ENCODE data around the gene H1-8. TPM values are rescaled to one million over a fixed set of nuclear protein-coding genes. Genes with fewer than 3 reads are reported as not detected.

H1-8 gene
- total and polyA plus RNA-seq, 7 donors, result not detected

GRCh38 chr3:129595544-129596193 is 52.7 kb downstream of the H1-8 start:
- peaks cover 0 to 92% (median 76%) of the 10 kb centered on the region in 4 donors for H3K4me1 ChIP-seq
- peak overlapping the region in 2 of 4 donors; percentile 11 to 21 for H3K4me3 ChIP-seq
- H3K9me3 ChIP-seq, result no peaks in the 10 kb centered on the region
- DNase-seq, result no peak
- no peaks in the 10 kb centered on the region for H3K36me3 ChIP-seq
- peak overlapping the region; percentile 72 to 82 (median 78) for H3K27ac ChIP-seq
- intact Hi-C loops (cut with DNase I), result loop anchor here (5.0 kb wide), 1 partner anchor 33 kb away; no protein-coding TSS in a partner anchor
- TF ChIP-seq EP300 (IDR thresholded peaks at IDR 0.05) (no peak), POLR2A (IDR thresholded peaks at IDR 0.05) (no peak), CTCF (IDR thresholded peaks at IDR 0.05) (no peak), POLR2AphosphoS5 (IDR thresholded peaks at IDR 0.05) (no peak)
- H3K27me3 ChIP-seq, result no peaks in the 10 kb centered on the region
- WGBS, 2 donors, result 72 to 81% methylated on average over 10 of the region's 10 CpGs

GRCh38 chr3:129596194-129597086 is 53.5 kb downstream of the H1-8 start:
- peak; percentile 93 for DNase-seq
- intact Hi-C loops (cut with DNase I), result loop anchor here (5.0 kb wide), 1 partner anchor 34 kb away; no protein-coding TSS in a partner anchor
- peak in 3 of 4 donors; percentile 20 to 61 (median 59) for TF ChIP-seq POLR2AphosphoS5 (IDR thresholded peaks at IDR 0.05)
- TF ChIP-seq EP300 (IDR thresholded peaks at IDR 0.05), result no peak
- TF ChIP-seq POLR2A (IDR thresholded peaks at IDR 0.05), result no peak
- no peak for TF ChIP-seq CTCF (IDR thresholded peaks at IDR 0.05)
- no peaks in the 10 kb centered on the region for H3K27me3 ChIP-seq
- WGBS, 2 donors, result 62 to 65% methylated on average over 27 of the region's 27 CpGs
- peaks cover 0 to 91% (median 75%) of the 10 kb centered on the region in 4 donors for H3K4me1 ChIP-seq
- no peaks in the 10 kb centered on the region for H3K36me3 ChIP-seq
- H3K4me3 ChIP-seq, result peak overlapping the region in 2 of 4 donors; percentile 11 to 21
- peak overlapping the region; percentile 72 to 82 (median 78) for H3K27ac ChIP-seq
- H3K9me3 ChIP-seq, result no peaks in the 10 kb centered on the region

GRCh38 chr3:129597087-129597999 is 54.4 kb downstream of the H1-8 start:
- no peaks in the 10 kb centered on the region for H3K27me3 ChIP-seq
- no peaks in the 10 kb centered on the region for H3K9me3 ChIP-seq
- no peak for TF ChIP-seq EP300 (IDR thresholded peaks at IDR 0.05)
- no peak for TF ChIP-seq POLR2AphosphoS5 (IDR thresholded peaks at IDR 0.05)
- no peaks in the 10 kb centered on the region for H3K36me3 ChIP-seq
- peak overlapping the region in 1 of 4 donors; percentile 2 for H3K4me3 ChIP-seq
- intact Hi-C loops (cut with DNase I), result loop anchor here (5.0 kb wide), 1 partner anchor 35 kb away; no protein-coding TSS in a partner anchor
- H3K27ac ChIP-seq, result peak overlapping the region; percentile 72 to 82 (median 78)
- no peak for DNase-seq
- WGBS, 2 donors, result 64 to 69% methylated on average over 31 of the region's 31 CpGs
- H3K4me1 ChIP-seq, result peaks cover 0 to 88% (median 77%) of the 10 kb centered on the region in 4 donors

GRCh38 chr3:129598000-129598381 is 55.0 kb downstream of the H1-8 start:
- Histone ChIP-seq H3K36me3 (no peaks in the 10 kb centered on the region), H3K27ac (peak overlapping the region; percentile 72 to 82 (median 78)), H3K4me1 (peaks cover 0 to 84% (median 79%) of the 10 kb centered on the region in 4 donors), H3K27me3 (no peaks in the 10 kb centered on the region), H3K9me3 (no peaks in the 10 kb centered on the region), H3K4me3 (no peak overlapping the region)
- intact Hi-C loops (cut with DNase I), result loop anchor here (5.0 kb wide), 1 partner anchor 36 kb away; no protein-coding TSS in a partner anchor
- no peak for DNase-seq
- WGBS, 2 donors, result 69 to 77% methylated on average over 5 of the region's 5 CpGs
- TF ChIP-seq EP300 (IDR thresholded peaks at IDR 0.05), result no peak
- TF ChIP-seq POLR2A (IDR thresholded peaks at IDR 0.05), result no peak
- no peak for TF ChIP-seq CTCF (IDR thresholded peaks at IDR 0.05)
- no peak for TF ChIP-seq POLR2AphosphoS5 (IDR thresholded peaks at IDR 0.05)
